ENCODE results near the gene DPM2.

Gene DPM2

DNA sequence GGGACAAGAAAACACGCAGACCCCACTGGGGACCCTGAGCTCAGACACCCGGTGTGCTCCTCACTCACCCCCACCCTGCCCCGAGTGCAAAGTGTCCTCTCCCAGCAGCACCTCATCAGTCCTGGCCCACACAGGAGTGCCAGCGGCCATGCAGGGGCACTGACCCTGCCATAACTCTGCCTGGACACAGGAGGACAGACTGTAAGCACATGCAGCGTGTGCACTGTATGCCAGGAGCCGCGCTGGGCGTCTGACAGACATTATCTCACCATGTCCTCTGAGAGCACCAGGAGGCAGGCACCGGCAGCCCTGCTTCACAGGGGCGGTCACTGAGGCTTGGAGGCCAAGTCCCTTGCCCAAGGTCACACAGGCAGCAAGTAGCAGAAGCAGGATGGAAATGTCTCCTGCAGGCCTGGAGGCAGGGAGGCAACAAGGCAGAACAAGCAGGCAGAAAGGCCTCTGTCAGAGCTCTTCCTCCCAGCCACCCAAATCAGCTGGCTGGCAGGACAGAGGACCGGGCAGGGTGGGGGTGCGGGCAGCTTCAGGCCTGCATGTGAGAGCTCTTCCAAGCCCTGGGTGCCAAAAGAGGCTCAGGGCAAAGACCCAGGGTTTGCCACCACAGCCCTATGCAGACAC lies 34.7 kb upstream of the DPM2 start:
- DNase-seq = no peak

DNA sequence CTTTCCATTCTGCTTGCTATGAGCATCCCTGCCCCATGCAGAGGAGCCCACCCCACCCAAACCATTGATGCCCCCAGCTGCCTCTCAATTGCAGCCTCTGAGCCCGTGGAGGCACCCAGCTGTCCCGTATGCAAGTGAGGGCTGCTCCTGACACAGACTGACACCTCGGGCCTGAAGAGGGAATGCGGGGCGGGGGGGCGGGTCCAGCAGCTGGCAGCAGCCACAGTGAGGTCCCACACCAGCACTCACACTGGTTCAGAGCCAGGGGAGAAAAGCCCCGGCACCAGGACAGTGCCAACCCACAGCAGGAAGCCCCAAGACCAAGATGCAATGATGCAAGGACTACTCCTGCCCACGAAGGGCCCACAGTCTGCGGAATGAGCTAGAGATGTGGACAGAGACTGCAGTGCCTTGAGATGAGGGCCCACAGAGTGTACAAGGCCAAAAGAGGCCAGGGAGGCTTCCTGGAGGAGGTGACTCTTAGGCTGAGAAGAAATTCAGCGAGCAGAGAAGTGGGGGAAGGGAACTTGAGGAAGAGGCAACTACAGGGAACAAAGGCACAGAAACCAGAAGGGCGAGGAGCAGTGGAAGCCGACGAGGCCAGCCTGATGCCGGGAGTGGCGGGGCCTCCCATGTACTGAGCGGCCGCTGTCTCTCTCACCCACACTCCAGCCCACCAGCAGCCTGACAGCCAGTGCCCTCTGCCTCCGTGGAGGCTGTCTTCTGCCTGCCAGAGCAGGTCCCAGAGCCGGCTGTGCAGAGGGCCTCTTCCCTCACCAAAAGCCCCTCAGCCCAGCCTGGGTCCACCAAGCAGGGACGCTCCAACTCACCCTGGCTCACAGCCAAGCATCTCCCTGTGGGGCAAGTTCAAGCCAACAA lies 33.9 kb upstream of the DPM2 start:
- no peak for DNase-seq

DNA sequence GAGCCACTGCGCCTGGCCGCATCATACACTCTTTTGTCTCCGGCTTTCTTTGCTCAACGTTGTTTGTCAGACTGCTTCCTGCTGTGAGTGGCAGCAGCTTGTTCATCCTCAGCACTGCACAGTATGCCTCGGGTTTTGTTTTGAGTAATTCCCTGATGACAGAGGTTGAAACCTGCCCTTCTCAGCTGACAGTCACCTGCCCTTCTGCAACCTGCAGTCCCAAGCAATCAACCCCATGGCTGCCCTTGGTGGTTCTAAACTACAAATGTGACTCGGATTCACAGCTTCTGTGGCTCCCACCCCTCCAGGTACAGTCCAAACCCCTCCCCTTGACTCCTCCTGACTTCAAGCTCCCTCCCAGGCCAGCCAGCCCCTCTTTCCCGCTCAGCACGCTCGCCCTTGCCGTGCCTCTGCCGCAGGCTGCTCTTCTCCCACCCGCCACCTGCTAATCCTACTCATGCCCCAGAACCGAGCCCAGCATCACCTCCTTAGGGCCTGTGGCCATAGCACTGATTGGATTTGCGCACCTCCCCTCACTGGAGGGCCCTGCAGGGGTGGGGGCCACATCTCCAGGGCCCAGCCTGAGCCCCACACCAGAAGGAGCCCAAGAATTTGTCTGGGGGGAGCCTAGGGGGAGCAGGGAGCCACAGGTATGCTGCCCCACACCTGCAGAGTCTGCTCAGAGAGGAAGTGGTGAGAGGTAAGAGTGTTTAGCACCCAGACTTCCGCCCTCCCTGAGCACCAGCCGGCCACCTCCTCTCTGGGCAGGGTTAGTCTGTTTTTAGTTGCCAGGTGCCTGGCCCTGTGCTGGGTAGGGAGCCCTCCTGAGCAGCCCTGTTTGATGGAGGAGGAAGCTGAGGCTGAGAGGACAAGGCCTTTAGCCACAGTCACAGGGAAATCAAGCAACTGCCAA lies 33.0 kb upstream of the DPM2 start:
- peak; percentile 58 for DNase-seq

DNA sequence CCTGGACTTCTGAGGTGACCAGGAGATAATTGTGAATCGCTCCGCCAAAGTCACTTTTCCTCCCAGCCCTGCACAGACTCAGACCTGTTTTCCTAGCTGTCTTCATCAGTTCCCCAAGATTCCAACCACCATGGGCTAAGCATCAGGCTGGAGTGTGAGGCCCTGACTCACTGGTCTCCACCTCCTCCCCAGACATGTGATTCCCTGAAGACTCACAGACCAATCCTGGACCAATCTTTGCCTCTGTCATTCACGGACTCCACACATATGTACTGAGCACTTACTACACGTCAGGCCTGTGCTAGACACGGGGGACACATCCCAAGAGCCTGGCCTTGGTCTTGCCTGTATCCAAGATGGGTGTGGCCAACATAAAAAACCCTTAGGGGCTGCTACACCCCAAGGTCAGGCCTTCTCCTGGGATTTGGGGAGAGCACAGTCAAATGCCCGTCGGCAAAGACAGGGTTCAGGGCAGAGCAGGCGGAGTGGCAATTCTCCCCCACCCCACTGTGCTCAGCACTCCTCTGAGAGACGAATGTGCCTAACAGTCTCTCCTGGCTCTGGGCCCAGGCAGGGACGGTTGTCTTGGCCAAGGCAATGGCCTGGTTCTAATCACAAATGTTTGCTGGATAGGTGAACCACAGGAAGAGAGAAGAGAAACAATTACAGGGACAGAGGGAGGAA lies 31.2 kb upstream of the DPM2 start:
- DNase-seq = no peak

DNA sequence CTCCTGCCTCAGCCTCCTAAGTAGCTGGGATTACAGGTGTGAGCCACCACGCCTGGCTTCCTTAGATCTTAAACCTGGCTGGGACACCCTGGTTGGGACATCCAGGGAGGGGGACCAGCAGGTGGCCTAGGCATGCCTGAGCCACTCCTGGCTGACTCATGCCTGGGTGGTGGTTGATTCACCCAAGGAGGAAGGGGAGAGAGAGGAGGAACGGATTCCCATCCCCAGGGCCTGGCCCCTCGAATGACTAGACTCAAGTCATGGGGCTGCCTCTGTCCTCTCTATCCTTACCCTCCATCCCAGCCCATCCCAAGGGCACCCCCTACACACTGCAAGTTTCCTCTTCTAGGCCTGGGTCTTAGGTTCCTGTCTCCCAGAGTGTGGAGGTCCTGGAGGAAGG lies 30.4 kb upstream of the DPM2 start:
- peak; percentile 60 for DNase-seq

DNA sequence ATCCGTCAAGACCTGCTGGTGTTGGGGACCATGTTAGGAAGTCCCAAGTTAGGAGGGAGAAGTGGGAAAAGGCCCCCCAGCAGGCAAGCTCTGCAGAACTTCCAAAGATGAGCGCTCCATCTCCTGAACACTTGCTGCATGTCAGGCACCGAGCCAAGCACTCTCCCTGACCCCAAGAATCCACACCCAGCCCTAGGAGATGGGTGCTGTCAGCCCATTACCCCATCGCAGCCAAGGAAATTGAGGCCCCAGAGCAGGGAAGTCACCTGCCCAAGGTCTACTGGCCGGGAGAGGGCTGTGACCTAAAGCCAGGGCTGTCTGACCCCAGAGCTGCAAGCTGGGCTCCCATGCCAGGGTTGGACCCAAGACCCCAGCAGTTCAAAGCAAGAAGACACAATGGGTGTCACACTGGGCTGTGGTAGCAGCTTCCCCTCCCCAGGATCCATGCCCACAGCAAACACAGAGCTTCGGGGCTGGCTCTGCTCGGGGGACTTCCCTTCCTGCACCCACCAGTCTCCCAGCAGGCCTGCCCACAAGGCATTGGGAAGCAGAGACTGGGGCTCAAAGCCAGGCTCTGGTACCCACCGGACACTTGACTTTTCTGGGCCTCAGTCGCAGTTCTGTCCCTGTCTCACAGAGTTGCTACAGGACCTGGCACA lies 29.6 kb upstream of the DPM2 start:
- no peak for DNase-seq

DNA sequence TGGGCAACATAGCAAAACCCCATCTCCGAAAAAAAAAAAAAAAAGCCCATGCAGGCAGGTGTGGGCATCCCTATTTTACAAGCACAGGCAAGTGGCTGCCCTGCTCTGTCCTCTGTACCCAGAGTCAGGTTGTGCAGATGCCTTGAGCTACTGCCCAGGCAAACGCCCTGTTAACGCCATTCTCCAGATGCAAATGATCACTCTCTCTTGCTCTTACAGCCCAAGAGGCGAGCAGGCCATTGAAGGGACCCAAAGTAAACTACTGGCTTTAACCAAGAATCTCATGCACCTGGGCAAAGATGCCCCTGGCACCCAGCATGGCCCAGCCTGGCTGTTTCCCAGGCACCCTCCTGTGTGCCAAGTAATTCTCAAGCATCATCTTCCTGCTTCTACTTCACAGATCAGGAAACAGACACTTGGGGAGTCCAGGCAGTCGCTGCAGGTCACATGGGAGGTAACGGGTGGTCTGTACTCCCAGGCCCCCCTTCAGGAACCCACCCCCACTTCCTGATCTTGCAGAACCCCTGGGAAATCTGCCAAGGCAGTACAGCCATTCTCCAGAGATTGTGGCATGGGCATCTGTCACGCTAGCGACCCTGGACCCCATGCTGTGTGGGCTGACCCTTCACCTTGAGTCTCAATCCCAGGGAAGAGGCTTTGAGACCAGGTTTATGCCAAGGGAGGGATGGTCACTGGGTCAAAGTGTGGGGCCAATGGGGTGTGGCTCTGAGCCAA lies 28.9 kb upstream of the DPM2 start:
- no peak for DNase-seq

DNA sequence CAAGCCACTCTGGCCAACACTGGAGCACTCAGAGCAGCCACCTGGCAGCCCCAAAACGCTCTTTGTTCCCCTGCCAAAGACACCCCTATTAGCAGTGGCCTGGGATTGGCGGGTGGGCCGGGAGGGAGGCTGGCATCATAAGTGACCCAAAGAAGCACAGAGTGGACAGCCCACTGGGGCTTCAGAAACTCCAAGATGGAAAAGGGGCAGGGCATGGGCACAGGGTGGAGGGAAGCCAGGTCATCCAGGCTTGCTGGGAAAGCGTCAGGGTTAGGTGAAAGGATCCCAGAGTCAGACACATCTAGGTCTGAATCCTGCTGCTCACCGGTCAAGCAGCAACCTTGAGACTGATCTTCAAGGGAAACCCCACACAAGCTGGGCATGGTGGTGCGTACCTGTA lies 28.3 kb upstream of the DPM2 start:
- no peak for DNase-seq

DNA sequence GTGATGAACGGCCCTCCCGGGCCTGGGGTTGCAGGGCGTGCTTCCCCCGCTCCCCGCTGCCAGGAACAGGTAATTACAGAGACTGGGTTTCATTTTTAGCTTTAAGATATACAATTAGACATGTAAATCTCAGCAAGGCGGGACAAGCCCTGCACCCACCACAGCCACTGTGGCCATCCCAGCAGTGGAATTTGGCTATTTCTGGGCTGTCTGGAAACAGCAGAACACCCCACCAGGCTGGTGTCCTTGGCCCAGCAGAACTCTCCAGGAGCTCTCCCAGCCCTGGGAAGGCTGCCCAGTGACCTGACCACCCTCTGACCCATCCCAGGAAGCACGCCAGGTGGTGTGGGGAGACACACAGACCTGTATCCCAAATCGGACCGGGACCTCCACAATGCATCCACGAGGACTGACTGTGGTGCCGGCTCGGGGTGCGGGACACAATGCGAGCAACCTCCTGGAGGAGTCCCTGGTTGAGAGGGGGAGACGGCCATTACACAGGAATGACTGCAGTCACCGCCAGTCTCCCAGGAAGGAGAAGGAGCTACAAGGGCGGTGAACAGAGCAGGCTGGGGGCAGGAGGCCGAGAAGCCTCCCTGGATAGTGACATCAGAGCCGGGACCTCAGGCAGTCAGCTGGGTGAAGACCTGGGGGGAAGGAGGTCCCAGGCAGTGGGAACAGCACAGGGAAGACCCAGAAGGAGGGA lies 25.9 kb upstream of the DPM2 start:
- DNase-seq = peak; percentile 40

DNA sequence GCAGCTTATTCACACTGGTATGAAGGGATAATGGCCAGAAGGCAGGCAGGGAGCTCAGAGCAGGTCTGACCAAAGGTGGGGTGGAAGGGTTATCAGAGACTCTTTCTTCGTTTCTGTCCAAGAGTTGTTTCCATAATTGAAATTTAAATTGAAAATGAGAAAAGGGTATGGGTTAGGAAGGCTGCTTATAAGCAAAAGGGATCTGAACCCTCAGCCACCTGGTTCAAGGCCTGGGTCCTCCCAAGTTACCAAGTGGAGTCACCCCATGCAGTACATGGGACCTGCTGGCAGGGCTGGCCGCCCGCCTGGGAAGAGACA lies 25.3 kb upstream of the DPM2 start:
- DNase-seq = no peak

DNA sequence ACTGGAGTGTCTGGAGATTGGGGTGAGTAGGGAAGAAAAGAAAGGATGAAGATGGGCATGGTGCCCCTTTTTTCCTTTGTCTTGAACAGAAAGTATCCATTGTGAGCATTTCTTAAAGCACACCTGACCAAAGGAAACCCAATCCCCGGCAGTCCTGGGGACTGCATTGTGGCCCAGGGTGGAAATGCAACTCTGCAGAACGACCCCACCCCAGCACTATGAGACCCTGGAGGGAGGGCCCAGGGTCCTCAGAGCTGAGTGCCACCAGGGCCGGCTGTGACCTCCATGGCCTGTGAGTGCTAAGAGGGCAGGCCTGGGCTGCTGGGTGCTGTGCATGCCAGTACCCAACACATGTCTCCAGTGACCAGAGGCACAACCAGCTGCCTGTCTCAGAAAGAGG lies 24.6 kb upstream of the DPM2 start:
- no peak for DNase-seq

DNA sequence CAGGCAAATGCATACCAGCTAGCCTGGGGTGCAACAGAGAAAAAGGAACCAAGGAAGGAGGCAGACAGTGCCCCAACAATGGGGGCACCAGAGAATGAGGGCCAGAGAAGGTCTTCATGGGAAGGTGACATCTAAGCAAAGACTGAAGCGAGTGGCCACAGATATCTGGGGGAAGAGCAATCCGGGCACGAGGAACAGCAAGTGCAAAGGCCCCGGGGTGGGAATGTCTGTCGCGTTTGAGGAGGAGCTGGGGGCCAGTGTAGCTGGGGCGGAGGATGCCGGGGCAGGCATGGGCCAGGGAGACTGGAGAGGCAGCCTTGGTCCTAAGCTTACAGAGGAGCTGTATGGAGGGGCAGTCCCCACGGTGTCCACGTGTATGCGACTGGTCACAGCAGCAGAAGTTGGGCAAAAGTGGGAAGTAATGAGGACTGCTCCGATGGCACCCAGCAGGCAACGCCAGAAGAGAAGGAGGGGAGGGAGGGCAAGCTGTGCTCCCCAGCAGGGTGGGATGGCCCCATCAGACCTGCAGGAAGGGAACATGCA lies 24.0 kb upstream of the DPM2 start:
- DNase-seq = no peak

DNA sequence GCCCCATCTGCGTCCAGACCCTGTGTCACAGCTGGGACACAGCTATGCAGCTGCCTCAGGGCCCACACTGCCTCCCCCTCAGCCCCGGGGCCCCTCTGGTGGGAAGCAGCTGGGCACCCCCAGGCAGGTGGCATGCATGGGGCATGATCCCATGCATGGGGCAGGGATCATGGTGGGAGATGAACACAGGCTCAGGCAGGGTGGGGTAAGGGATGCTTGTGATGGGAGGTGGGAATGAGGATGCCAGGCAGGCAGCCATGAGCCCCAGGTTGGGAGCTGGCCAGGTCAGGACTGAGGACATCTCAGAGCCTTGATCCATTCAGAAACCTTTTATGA lies 23.5 kb upstream of the DPM2 start:
- DNase-seq = no peak

DNA sequence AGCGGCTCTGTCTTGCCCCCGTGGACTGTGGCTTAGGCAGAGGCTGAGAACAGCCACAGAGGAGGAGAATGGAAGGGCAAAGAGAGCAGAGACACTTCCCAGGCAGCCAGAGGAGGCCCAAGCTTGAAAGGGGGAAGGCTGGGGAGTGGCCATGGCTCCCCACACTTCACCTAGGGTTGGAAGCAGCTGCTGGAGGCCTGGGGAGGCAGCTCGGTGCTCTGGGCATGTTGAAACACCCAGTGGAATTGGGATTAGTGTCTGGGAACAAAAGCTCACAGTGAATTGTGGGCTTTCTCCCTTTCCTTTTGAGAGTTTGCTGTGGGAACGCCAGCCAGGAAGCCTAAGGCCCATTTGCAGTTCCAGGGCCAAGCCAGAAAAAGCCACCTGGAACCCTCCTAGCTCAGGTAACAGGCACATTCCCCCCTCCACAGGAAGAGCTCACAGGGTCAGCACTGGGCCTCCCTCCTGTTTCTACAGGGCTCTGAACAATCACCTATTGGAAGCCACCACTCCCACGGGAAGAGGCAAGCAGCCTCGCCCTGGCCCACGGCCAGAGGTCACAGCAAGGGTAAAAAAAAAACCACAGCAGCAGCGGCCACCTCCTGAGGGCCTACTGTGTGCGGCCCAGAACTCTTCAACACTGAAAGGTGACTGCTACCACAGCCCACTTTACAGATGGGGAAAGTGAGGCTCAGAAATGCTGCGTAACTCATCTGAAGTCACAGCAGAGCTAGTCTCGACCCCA lies 22.9 kb upstream of the DPM2 start:
- DNase-seq = no peak

DNA sequence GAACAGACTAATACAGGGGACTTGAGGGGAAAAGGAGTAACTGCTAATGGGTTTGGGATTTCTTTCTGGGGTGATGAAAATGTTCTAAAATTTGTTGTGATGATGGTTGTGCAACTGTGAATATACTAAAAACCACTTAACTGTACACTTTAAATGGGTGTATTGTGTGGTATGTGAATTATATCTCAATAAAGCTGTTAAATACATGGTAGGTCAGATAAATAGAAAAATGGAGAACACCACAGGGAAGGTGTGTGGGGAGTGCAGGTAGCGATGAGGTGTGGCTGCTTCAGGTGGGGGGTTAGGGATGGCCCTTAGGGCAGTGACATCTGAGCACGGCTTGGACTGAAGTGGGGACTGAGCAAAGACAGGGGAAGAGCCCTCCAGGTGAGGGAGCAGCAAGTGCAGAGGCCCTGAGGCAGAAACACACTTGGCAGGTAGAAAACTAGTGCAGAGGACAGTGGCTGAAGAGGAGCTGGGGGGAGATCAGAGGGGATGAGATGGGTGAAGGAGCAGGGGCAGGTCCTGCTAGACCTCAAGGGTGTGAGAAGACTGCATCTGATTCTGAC lies 22.3 kb upstream of the DPM2 start:
- DNase-seq = no peak

DNA sequence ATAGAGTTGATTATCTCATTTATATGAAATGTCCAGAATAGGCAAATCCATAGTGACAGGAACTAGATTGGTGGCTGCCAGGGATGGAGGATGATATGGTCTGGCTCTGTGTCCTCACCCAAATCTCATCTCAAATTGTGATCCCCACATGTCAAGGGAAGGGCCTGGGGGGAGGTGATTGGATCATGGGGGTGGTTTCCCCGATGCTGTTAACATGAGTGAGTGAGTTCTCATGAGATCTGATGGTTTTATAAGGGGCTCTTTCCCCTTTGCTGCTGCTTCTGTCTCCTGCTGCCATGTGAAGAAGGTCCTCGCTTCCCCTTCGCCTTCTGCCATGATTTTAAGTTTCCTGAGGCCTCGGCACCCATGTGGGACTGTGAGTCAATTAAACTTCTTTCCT lies 21.7 kb upstream of the DPM2 start:
- no peak for DNase-seq

DNA sequence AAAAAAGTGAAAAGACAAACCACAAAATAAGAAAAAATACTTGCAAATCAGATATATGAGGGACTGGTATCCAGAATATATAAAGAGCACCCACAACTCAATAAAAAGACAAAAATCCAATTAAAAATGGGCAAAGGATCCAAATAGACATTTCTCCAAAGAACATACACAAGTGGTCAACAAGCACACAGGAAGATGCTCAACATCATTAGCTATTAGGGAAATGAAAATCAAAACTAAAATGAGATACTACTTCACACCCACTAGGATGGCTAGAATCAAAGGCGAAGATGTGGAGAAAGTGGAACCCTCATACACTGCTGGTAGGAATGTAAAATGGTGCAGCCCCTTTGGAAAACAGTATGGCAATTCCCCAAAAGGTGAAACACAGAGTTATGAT lies 21.1 kb upstream of the DPM2 start:
- no peak for DNase-seq

DNA sequence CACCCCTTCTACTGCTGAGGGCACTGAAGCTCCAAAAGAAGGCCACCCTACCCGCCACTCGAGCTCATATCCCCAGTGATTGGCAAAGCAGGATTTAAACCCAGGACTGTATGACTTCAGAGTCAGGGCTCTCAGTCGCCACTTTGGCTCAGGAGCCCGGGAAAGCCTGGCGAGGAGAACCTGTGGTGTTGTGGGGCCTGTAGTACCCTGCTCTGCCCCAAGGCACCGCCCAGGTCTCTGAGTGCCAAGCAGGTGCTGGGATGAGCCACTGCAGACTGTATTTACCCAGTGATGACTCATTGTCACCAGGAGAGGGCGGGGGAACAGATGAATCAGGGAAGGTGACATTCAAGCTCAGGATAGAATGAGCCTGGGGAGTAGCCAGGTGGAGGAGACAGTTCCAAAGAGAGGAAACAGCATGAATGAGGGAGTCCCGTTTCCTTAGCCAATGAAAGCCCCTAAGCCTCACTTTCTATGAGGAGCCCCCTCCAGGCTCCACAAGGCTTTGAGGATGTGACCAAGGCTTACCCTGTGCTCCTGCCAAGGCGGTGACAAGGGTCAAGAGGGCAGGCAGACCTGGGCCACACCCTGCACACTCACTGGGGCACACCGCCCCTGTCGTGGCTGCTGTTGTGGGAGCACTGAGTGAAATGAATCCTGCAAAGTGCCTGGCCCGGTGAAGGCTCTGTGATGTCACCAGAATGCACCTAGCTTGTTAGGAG lies 17.8 kb upstream of the DPM2 start:
- peak; percentile 81 for DNase-seq

DNA sequence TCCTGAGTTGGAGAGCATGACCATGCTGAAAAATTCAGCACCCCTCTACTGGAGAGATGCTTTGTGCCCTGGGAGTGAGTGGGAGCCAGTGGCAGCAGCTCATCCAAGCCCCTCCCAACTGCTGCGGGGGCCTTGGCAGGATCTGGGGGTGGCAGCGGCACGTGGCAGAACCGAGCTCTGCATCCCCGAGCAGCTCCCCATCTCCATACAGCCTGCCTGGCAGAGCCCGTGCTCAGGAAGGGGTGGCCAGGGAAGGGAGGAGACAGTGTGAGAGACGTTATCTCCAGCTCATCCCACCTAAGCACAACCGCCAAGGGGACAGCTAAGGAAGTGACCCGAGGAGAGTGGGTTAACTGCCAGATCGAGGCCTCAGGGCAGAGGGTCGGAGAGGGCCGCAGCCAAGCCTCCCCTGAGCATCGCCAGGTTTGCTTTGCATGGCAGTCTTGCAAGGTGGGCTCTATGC lies 17.2 kb upstream of the DPM2 start:
- DNase-seq = no peak
